ENCODE measurements around the gene CACNB4.
A peak's percentile ranks its signal among the peaks of the same experiment; 100 is the strongest.

The CACNB4 gene

GRCh38 chr2:151849413-151850010 is 249.3 kb downstream of the CACNB4 start:
- no peak for DNase-seq

GRCh38 chr2:151845884-151846283 is 253.0 kb downstream of the CACNB4 start:
- DNase-seq = no peak

- no peak for DNase-seq
These were observed 253.4 kb downstream of the CACNB4 start for GRCh38 chr2:151845481-151845880.

GRCh38 chr2:151844211-151844896 is 254.5 kb downstream of the CACNB4 start:
- no peak for DNase-seq

- no peak for DNase-seq
These were observed 255.2 kb downstream of the CACNB4 start for GRCh38 chr2:151843691-151844061.

GRCh38 chr2:151842830-151843690 is 255.8 kb downstream of the CACNB4 start:
- DNase-seq = no peak

GRCh38 chr2:151841047-151841424 is 257.8 kb downstream of the CACNB4 start:
- DNase-seq = no peak

GRCh38 chr2:151840216-151841046 is 258.4 kb downstream of the CACNB4 start:
- DNase-seq = no peak

GRCh38 chr2:151837926-151838325 is 260.9 kb downstream of the CACNB4 start:
- DNase-seq = no peak

- no peak for DNase-seq
These were observed 264.9 kb downstream of the CACNB4 start for GRCh38 chr2:151833984-151834383.

- DNase-seq = no peak
These were observed 267.9 kb downstream of the CACNB4 start for GRCh38 chr2:151830961-151831360.

- no peak for DNase-seq
These were observed 269.9 kb downstream of the CACNB4 start for GRCh38 chr2:151828890-151829324.

- peak; percentile 92 for DNase-seq
These were observed 270.5 kb downstream of the CACNB4 start, which contains the start of gene ARL5A for GRCh38 chr2:151828143-151828889. Gene ARL5A, minus strand, starts transcription at chr2:151828421. Its CDS starts 245 bp downstream, at chr2:151828176.

- peak; percentile 28 for DNase-seq
These were observed 271.2 kb downstream of the CACNB4 start for GRCh38 chr2:151827564-151828142.

- no peak for DNase-seq
These were observed 272.1 kb downstream of the CACNB4 start for GRCh38 chr2:151826737-151827157.

- no peak for DNase-seq
These were observed 274.0 kb downstream of the CACNB4 start for GRCh38 chr2:151824886-151825285.

GRCh38 chr2:151823651-151824050 is 275.2 kb downstream of the CACNB4 start:
- no peak for DNase-seq

GRCh38 chr2:151819920-151820319 is 278.9 kb downstream of the CACNB4 start:
- no peak for DNase-seq

GRCh38 chr2:151817929-151818328 is 280.9 kb downstream of the CACNB4 start:
- no peak for DNase-seq

GRCh38 chr2:151816843-151817242 is 282.0 kb downstream of the CACNB4 start:
- DNase-seq = no peak

- DNase-seq = no peak
These were observed 282.9 kb downstream of the CACNB4 start for GRCh38 chr2:151815821-151816489.
